Stimulated activated CD8-positive, alpha-beta memory T cell treated with anti-CD3 and anti-CD28 coated beads, Interleukin-15, amount 100 ng/mL, for 48 hours (primary cell): ENCODE results near the gene MRPL10.

Source experiments
- DNase-seq, 2 donors: peaks; one replicate each; pipeline ENCODE4 v3.0.0-alpha.2; 2020; ENCODE audit warnings: low read depth in 2 of 2

Gene MRPL10

GRCh38 chr17:47857551-47858455 is 26.5 kb upstream of the MRPL10 start:
- DNase-seq: no peak

GRCh38 chr17:47856830-47857229 is 25.5 kb upstream of the MRPL10 start:
- DNase-seq: no peak

GRCh38 chr17:47855737-47856136 is 24.4 kb upstream of the MRPL10 start:
- no peak for DNase-seq

GRCh38 chr17:47853616-47854015 is 22.3 kb upstream of the MRPL10 start:
- no peak for DNase-seq

GRCh38 chr17:47852113-47852949 is 21.0 kb upstream of the MRPL10 start:
- no peak for DNase-seq

DNA sequence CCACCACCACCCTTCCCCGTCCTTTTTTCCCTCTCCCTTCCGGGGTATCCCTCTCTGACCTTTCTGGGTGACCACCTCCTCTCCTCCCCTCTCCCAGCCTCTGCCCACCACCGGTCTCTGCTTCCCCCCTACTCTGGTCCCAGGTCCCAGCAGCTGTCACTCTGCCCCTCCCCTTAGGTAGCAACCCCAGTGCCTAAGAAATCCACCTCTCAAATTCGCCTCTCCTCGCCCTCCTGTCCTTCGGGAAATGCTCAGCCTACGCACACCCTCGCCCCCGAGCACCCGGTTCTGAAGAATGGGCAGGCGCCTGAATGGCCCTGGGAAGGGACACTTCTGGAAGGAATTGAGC is 20.4 kb upstream of the MRPL10 start:
- no peak for DNase-seq

GRCh38 chr17:47850692-47851573 is 19.6 kb upstream of the MRPL10 start, which contains the start of gene SP6:
Gene SP6, minus strand, starts transcription at chr17:47851163. Its CDS starts 2,734 bp downstream, at chr17:47848429.
- peak; percentile 63 to 66 for DNase-seq

DNA sequence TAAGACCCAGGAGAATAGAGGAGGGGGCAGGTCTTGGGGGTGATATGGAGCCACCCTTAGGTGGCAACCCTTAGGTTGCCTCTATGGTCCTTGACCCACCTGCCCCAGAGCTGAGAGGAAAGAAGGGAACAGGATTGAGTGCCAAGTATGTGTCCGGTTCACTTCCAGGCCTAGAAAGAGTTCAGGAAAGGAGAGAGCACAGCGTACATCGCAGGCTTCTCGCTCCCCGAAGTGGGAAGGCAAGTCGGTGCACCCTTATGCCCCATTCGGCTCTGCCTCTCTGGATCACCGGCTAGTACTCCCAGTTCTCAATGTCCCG is 19.0 kb upstream of the MRPL10 start:
- no peak for DNase-seq

DNA sequence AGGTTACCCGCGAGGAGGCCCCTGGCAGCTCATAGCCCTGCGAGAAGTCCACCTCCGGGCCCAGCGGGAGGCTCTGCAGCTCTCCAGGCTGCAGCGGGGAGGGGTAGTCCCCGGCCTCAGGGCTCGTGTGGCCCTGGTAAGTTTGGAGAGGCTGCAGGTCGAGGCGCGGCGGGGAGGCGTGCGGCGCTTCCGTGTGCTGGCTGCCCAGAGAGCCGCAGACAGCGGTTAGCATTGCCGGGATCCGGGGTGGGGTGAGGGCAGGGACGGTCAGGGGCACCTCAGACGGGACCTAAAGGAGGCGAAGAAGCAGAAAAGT is 16.8 kb upstream of the MRPL10 start:
- DNase-seq: no peak

DNA sequence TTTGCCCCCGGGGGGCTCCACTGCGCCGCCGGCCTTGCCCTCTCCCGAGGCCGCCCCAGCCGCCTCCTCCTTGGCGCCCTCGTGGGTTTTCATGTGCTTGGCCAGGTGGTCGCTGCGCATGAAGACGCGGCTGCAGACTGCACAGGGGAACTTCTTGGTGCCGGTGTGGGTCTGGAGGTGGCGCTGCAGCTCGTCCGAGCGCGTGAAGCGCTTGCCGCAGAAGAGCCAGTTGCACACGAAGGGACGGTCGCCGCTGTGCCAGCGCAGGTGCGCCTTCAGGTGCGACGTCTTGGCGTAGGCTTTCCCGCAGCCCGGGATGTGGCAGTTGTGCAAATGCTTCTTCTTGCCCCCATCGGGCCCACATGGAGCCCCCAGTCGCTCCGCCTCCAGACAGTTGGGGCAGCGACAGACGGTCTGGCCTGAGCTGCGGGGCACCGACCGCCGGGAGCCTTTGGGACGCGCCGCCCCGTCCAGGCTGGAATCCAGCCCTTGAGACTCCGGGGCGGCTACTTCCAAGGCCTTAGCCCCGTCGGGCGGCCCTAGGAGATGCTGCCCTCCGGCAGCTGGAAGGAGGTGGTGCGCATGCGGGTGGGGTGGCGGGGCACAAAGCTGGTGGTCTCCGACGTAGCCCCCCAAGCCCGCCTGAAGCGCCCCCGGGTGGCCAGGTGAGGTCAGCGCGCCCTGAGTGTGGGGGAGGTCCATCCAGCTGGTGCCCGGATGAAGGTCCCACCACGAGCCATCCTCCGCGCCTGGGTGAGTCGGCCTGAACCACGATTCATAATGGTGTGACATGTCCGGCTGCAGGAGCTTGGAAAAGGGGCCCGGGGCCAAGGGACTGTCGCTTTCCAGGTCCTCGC is 16.2 kb upstream of the MRPL10 start:
- no peak for DNase-seq

DNA sequence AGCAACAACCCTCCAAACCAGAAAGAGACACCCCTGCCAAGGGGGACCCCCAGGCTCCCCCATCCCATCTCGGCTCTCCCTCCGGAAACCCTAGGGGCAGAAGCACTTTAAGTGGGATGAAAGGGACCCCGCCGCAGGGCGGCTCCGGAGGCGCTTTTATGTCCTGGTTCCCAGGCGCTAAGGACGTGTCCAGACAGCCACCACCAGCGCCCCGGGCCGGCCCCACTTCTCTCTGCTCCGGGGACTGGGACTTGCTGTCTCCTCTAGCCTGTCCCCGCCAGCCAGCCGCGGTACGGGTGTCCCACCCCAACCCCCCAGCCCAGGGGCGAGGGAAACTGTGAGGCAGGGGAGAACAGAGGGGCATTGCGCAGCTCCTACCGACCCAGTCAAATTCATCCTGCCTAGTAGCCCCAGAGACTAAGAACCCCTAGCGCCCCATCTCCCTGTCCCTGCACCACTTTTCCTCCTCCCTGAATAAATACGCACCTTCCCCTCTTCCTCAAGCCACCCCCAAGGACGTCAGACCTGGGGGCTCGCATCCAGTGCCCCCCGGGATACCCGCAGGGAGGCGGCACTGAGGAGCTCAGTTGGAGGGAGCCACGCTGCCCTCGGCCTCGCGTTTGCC is 15.5 kb upstream of the MRPL10 start:
- no peak for DNase-seq

DNA sequence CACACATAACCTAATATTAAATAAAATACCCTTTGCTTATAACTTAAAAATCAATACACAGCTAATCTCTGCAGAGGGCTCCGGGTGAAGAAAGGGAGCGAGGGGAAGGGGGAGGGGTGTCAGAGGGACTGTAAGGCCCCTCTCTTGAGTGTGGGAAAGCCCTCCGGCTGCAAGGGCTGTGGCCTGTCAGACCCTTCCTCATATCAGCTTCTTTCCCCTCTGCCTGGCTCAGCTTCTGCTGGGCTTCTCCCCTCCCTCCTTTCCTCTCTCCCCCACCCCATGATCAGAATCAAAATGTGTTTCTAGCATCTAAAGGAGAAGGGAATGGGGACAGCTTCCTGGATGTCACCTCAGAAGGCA is 14.4 kb upstream of the MRPL10 start:
- no peak for DNase-seq

DNA sequence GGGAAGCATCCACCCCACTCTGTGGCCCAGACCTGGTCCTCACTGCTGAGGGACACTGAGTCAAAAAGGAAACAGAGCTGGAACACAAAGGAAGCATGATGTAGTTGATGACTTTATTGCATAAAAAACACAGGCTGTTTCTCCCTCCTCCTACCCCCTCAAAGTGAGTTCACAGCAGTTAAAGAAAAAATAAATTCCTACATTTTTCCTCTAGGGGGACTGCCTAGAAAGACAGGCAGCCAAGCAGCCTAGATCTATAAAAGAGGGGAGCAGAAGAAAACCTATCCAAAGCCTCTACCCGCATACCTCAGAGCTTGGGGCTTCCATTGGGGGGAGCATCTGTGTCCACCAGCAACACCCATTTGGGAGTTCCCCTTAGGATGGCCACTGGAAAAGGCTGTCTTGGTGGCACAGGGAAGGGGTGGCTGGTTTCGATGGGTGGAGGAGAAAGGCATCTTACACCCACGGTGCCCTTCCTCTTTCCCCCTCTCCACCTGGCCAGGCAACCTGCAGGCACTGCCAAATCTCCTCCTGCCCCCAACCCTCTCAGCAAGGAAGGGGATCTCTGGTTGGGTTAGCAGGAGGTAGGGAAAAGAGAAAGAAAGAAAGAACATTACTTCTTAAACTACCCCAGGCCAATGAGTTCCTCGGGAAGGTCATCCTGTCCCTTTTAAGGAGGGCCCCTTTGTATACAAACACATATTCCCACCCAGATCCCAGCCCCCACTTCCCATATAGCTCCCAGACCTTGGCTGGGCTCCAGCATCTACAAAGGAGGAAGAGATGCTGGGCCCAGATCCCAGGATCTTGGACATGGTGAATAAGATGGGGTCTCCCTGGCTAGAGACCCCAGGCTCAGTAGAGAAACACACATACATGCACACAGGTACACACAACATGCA is 13.7 kb upstream of the MRPL10 start:
- DNase-seq: no peak

- no peak for DNase-seq
These were observed 12.9 kb upstream of the MRPL10 start for GRCh38 chr17:47844227-47844626.

DNA sequence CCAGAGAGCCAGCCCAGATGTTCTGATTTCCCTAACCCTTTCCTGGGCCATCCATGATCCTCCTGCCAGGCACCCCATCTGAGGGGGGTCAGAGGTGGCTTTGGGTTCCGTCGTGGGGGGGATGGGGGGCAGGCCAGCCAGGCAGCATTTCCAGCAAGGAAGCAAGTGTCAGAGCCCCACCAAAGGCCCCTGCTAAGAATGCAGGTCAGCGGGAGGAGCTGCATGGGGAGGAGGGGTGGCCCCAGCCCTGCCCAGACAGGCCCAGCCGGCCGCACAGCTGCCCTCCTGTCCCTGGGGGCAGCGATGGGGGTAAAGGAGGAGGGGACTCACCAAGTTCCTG is 12.0 kb upstream of the MRPL10 start:
- no peak for DNase-seq

GRCh38 chr17:47841488-47842291 is 10.3 kb upstream of the MRPL10 start:
- DNase-seq: no peak

DNA sequence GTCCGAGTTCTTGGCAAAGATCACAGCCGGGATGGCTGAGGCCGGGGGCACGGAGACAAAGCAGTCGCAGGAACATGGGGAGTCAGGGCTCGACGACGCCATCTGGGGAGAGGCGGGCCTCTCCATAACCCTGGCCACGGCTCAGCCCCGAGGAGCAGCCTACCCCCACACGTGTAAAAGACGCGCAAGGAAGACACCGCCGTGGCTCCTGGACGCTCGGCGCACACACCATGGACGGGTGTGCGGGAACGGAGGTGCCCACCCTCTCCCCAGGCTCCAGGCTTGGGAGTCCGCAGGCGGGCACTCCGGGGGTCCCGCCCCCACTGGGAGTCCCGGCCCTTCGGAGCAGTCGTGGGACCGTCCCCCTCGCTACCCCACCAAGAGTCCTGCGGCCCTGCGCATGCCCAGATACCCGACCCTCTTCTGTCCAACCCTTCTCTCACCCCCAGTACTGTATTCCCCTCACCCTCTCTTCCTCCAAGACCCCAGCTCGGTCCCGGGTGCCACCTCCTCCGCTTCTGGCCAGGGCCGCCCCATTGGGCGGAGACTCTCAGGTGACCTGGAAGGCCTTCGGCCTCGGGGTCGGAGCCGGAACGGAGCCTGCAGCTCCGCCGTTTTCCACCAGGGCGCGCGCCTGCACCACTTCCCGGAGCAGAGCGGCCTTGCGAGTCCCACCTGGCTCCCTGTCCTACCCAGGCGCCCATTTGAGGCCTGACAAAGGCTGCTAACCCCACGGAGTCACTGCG is 9.6 kb upstream of the MRPL10 start, which contains the start of gene SCRN2:
SCRN2 (minus strand) TSS at position 532 of the 746 bp plus-strand sequence; CDS start at position 102, 430 bp downstream.
- DNase-seq: peak; percentile 85 to 87
